GM18867 (cell line): Measurements from ENCODE around the gene MRPS6.

Experiments used
- ATAC-seq: cut with Tn5 transposase; IDR thresholded peaks from one replicate; pipeline ENCODE4 v1.9.1; 2021; ENCODE audit warnings: mild to moderate bottlenecking, moderate library complexity; ENCODE audit not compliant: unreplicated experiment

MRPS6 gene

DNA sequence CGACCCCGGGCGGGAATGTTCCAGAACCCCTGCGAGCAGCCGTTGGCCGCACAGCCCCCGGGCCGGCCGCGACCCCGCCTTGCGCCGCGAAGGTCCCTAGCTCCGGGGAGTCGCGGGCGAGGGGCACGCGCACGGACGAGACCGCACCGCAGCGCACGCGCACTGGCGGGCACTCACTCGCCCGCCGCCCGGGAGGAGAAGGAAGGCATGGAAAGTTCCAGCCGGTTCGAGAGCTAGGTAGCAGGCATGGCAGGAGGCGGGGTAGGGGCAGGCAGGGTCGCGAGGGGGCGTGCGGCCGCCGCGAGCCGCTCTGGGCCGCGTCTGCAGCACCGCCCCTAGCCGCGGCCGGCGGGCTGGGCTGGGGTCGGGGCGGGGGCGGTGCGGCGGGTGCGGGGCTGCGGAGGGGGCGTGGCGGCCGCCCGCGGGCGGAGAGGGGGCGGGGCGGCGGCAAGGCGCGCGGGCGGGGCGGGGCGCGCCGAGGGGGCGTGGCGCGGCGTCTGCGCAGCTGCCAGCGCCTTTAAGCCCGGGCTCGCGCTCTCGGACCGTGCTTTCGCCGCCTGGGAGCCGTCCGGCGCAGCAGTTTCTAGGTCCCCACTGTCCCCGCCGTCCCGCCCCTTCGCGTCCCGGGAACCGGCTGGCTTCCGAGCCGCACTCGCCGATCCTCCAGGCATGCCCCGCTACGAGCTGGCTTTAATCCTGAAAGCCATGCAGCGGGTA, at the start of gene MRPS6, which contains the start of gene SLC5A3:
Gene MRPS6 (plus strand): TSS at position 547 of the 717 bp plus-strand sequence. CDS start 123 bp downstream, at position 670.
Gene SLC5A3 (plus strand): TSS at position 547 of the 717 bp plus-strand sequence. CDS start 21,621 bp downstream, outside the sequence.
- peak; percentile 73 for ATAC-seq

GRCh38 chr21:34023691-34024373, 49.5 kb upstream of the MRPS6 start:
- ATAC-seq: no peak

DNA sequence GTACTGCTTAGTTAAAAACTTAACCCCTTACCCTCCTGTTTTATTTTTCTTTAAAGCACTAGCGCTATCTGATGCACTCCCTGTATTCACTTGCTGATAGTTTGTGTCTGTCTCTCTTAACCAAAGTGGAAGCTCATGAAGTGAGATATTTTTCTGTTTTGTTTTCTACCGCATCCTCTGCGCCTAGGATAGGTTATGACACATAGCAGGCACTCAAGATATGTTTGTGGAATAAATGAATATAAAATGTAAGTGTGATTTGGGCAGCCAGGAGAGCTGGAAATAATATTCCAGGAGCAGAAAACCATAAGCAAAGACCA, 49.0 kb upstream of the MRPS6 start:
- no peak for ATAC-seq

GRCh38 chr21:34027721-34028461, 45.5 kb upstream of the MRPS6 start:
- ATAC-seq: no peak

GRCh38 chr21:34029743-34030528, 43.4 kb upstream of the MRPS6 start:
- peak; percentile 92 for ATAC-seq

DNA sequence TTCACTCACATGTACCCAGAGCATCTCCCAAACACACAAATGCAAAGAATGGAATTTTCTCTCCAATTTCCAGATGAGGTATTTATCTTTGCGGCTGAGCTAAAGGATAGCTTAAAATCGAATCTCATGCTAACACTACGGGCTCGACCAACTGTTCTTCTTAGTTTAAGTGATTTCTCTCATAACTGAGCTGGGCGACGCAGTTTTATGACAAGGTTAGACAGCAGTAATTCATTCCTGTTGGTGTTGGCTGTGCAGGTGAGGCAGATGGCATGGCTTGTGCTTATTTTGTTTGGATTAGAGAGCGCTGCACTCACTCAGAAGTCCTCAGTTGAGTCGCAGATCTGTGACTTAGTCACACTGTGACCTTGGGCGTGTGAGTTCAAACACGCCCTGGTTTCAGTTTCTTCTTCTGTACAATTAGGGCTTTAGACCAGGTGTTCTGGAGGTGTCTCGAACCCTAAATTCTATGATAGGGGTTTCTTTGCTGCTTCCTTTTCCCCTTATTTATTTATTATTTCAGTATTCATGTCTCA, 41.5 kb upstream of the MRPS6 start:
- peak; percentile 44 for ATAC-seq

GRCh38 chr21:34034369-34035014, 38.9 kb upstream of the MRPS6 start:
- ATAC-seq: no peak

DNA sequence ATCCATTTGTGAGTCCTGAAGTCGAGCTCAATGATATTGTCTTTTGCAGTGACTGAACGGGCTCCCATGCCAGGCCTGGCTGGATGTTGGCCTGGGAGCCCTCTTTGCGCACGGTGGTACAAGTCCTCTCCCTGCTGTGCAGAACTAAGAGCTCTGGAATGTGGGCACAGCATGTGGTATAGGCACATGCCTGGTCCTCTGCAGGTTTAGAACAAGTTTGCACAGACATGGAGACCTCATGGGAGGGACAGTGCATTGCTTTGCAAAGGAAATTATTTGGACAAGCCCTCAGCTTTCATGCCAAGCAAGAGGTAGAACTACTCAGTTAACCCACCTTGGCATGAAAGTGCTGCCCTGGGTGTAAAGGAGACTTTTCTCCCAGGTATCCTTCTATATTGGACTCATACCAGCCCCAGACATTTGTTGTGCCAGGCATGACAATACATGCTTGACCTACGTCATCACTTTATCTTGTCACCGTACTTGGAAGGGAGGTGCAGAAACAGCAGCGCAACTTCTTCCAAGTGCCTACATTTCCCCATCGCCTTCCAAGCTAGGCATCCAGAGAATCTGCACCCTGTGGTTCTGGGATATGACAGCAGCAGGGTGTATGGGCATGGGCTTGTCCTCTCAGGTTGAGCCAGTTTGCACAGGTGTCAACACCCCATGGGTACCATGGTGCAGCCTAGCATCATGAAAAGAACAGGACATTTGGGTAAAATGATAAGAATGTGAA, 37.6 kb upstream of the MRPS6 start:
- no peak for ATAC-seq

DNA sequence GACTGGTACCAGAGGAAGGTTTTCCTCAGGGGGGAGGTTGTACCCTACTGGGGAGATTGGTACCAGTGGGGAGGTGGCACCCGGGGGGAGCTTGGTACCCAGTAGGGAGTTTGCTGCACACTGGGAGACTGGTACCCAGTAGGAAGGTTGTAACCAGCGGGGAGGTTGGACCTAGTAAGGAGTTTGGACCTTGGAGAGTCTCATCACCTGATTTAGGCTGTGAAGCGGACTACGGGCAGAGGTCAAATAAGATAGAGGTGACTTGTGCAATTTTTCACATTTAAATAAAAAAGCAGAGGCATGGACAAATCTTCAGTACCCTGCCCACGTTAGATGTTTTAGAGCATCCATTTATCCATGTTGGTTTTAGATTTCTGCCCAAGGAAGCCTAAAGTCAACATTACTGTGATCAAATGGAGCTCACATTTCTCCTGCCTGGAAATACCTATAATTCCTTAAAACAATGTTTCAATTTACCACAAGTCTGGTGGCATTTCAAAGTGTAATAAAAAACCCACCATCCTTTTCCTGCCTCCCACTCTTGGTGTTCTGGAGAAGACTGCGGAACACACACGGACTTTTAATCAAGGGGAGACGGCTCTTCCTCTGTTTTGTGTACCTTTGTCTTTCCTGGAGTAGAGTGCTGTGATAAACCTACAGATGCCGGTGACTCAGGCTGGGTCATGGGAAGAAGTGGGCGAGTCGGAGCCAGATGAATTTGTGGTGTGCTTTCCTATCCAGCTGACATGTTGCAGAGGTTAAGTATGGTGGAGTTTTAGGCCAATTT, 36.2 kb upstream of the MRPS6 start:
- ATAC-seq: no peak

- no peak for ATAC-seq
Measured at GRCh38 chr21:34039678-34040382, 33.5 kb upstream of the MRPS6 start.

DNA sequence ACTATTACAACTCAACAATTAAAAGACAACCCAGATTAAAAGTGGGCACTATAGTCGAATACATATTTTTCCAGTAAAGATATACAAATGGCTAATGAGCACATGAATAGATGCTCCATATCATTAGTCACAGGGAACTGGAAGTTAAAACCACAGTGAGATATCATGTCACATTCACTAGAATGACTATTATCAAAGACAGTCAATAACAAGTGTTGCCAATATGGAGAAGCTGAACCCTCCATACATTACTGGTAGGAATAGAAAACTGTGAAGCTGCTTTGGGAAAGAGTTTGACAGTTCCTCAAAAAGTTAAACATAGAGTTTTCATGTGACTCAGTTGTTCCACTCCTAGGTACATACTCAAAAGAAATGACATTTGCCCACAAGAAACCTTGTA, 30.6 kb upstream of the MRPS6 start:
- no peak for ATAC-seq

- ATAC-seq: no peak
Measured at GRCh38 chr21:34043333-34043732, 30.0 kb upstream of the MRPS6 start.

DNA sequence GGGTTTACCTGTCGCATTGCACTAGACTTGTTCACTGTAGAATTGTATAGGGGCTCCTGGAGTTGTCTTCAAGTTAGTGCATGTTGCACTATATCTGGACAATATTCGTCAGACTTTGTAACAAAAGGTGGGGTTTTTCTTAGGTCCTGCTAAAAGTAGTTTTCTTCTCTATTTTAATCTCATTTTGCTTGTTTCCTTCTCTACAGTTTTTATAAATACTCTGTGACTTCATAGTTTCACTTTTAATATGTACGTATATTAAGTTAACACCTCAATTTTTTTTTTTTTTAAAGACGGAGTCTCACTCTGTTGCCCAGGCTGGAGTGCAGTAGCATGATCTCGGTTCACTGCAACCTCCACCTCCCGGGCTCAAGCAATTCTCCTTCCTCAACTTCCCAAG, 26.5 kb upstream of the MRPS6 start:
- peak; percentile 69 for ATAC-seq

GRCh38 chr21:34047835-34048234, 25.5 kb upstream of the MRPS6 start:
- ATAC-seq: no peak

DNA sequence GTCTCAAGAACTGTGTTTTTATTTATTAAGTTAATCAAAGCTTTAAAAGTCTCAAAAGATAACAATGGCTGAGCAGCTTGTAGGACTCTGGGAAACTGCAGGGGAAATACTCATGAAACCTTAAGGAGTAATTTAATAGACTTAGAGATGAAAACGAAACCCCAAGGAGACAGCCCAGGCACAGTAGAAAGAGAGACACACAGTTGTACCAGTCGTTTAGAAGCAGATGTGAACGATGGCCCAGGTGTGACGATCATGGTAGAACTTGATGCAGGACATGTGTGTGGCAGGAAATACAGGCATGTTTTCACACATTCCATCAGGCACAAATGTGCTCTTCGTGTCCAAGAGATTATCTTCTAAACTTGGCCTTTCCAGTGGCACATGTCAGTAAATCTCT, 21.2 kb upstream of the MRPS6 start:
- no peak for ATAC-seq

- no peak for ATAC-seq
Measured at GRCh38 chr21:34054259-34054658, 19.1 kb upstream of the MRPS6 start.

DNA sequence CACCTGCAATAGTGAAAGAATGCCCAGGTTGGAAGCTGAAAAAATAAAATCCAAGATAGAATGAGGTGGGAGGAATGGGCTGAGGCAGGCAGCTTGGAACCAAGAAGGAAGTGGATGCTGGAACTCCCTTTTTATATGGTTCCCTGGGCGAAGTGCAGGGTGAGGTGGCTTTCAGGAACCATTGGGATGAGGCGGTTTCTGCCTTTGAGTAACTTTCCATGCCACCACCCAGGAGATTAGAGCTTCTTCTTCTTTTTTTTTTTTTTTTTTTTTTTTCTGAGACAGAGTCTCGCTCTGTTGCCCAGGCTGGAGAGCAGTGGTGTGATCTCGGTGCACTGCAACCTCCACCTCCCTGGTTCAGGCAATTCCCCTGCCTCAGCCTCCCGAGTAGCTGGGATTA, 17.8 kb upstream of the MRPS6 start:
- no peak for ATAC-seq

GRCh38 chr21:34061983-34062382, 11.4 kb upstream of the MRPS6 start:
- no peak for ATAC-seq
